BLaER1 (cell line): Measurements from ENCODE around the gene SEPTIN1.

ENCODE experiments used
- H3K27ac ChIP-seq: shearing (Covaris generic); formaldehyde crosslinking; 2 replicates; pipeline ENCODE4 v1.8.1; 2022
- H3K27me3 ChIP-seq: shearing (Covaris generic); formaldehyde crosslinking; 2 replicates; pipeline ENCODE4 v1.8.1; 2022
- H3K36me3 ChIP-seq: shearing (Covaris generic); formaldehyde crosslinking; 2 replicates; pipeline ENCODE4 v1.8.1; 2022
- H3K4me1 ChIP-seq: shearing (Covaris generic); formaldehyde crosslinking; 2 replicates; pipeline ENCODE4 v1.8.1; 2022
- H3K4me2 ChIP-seq: shearing (Covaris generic); formaldehyde crosslinking; 2 replicates; pipeline ENCODE4 v1.8.1; 2022
- H3K4me3 ChIP-seq: shearing (Covaris generic); formaldehyde crosslinking; 2 replicates; pipeline ENCODE4 v1.8.1; 2022
- H3K9ac ChIP-seq: shearing (Covaris generic); formaldehyde crosslinking; 2 replicates; pipeline ENCODE4 v1.8.1; 2022
- H3K9me3 ChIP-seq: shearing (Covaris generic); formaldehyde crosslinking; 2 replicates; pipeline ENCODE4 v1.8.1; 2022
- H4K20me1 ChIP-seq: shearing (Covaris generic); formaldehyde crosslinking; 2 replicates; pipeline ENCODE4 v1.8.1; 2022
- Cebpa-rat ChIP-seq: shearing (Covaris generic); IDR thresholded peaks from 2 replicates; pipeline ENCODE4 v1.8.1; 2022

Gene SEPTIN1

GRCh38 chr16:30377050-30377811 lies 5.1 kb downstream of the SEPTIN1 start:
- Histone ChIP-seq H3K4me2 (peak overlapping the region; percentile 92), H3K4me3 (peak overlapping the region; percentile 75), H4K20me1 (no peaks in the 10 kb centered on the region), H3K9ac (peak overlapping the region; percentile 90), H3K9me3 (no peaks in the 10 kb centered on the region), H3K36me3 (no peaks in the 10 kb centered on the region), H3K4me1 (peaks cover 64% of the 10 kb centered on the region), H3K27ac (peak overlapping the region; percentile 98), H3K27me3 (no peaks in the 10 kb centered on the region)
- TF ChIP-seq Cebpa-rat, result no peak

GRCh38 chr16:30376461-30376902 lies 5.9 kb downstream of the SEPTIN1 start:
- H3K4me1 ChIP-seq, result peaks cover 64% of the 10 kb centered on the region
- peak overlapping the region; percentile 92 for H3K4me2 ChIP-seq

DNA sequence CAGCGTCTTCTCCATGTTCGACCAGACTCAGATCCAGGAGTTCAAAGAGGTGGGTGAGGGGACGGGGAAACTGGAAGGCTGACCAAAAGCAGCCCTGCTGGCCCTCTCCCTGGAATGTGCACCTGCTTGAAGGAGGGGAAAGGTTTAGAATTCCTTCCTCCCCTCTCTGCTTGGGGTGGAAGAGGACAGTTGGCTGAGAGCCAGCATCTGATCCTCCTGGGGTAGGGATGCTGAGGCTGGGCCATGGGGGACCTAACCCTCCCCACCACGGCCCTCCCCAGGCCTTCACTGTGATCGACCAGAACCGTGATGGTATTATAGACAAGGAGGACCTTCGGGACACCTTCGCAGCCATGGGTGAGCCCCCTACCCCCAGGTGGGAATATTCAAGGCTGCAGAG lies 6.5 kb downstream of the SEPTIN1 start:
- Histone ChIP-seq H3K27ac (no peak overlapping the region), H3K4me1 (peaks cover 62% of the 10 kb centered on the region)

More at GRCh38 chr16:30376461-30376902, 5.9 kb downstream of the SEPTIN1 start:
- Histone ChIP-seq H3K27ac (peak overlapping the region; percentile 98), H3K9me3 (no peaks in the 10 kb centered on the region), H3K4me3 (no peak overlapping the region), H4K20me1 (no peaks in the 10 kb centered on the region), H3K36me3 (no peaks in the 10 kb centered on the region), H3K9ac (no peak overlapping the region; the same call in 1 of the 2 replicates), H3K27me3 (no peaks in the 10 kb centered on the region)
- TF ChIP-seq Cebpa-rat, result no peak

DNA sequence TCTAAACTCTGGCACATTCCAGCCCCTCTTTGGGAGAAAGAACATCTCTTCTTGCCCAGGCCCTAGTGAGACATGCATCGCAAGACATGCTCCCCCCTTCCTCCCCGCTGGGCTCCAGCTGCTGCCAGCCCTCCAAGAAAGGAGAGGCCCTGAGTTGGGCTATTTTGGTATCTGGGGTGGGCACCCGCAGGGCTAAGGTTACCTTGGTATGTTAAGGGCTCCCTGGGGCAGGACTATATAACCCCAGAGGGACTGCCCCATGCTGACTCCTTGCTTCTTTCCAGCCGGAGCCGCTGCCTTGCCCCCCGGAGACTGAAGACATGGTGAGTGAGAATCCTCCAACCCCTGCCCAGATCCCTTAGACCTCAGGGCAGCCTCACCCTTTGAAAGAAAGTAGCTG lies 7.8 kb downstream of the SEPTIN1 start, which contains the start of gene MYL11:
MYL11 (plus strand) TSS at position 265 of the 400 bp plus-strand sequence; CDS start at position 321, 56 bp downstream.
- peaks cover 2% of the 10 kb centered on the region for H4K20me1 ChIP-seq
- no peaks in the 10 kb centered on the region for H3K36me3 ChIP-seq
- H3K27ac ChIP-seq, result peak within 1 kb of the TSS; percentile 1; the same call in 1 of the 2 replicates
- H3K27me3 ChIP-seq, result no peaks in the 10 kb centered on the region
- no peak for TF ChIP-seq Cebpa-rat
- H3K9me3 ChIP-seq, result no peaks in the 10 kb centered on the region
- peaks cover 48% of the 10 kb centered on the region for H3K4me1 ChIP-seq
- H3K4me3 ChIP-seq, result no peak within 1 kb of the TSS
- peak within 1 kb of the TSS; percentile 21; the same call in 1 of the 2 replicates for H3K9ac ChIP-seq
- peak within 1 kb of the TSS; percentile 38 for H3K4me2 ChIP-seq

More for the DNA sequence above, 6.5 kb downstream of the SEPTIN1 start:
- Histone ChIP-seq H4K20me1 (no peaks in the 10 kb centered on the region), H3K27me3 (no peaks in the 10 kb centered on the region), H3K36me3 (no peaks in the 10 kb centered on the region), H3K4me3 (no peak overlapping the region), H3K9ac (no peak overlapping the region), H3K9me3 (no peaks in the 10 kb centered on the region), H3K4me2 (no peak overlapping the region)
- TF ChIP-seq Cebpa-rat, result no peak

DNA sequence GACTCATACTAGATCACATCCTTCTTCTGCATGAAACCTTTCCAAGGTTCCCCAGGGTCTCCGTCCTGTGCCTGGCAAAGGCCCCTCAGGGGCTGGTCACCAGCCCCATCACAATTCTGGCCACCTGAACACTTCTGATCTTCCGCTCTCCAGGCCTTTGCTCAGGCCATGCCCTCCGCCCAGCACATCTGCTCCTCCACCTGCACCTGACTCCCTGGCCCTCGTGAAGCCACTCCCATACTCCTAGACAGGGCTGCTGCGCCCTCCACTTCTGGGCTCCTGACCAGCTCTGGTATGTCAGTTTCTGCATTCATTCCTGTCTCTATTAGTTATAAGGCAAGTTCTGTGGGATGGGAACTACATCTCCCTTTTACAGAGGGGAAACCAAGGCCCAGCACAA lies 9.6 kb downstream of the SEPTIN1 start:
- Histone ChIP-seq H3K27me3 (no peaks in the 10 kb centered on the region), H3K9me3 (no peaks in the 10 kb centered on the region), H3K4me2 (no peak overlapping the region), H3K4me3 (no peak overlapping the region), H3K9ac (no peak overlapping the region), H3K27ac (peak overlapping the region; percentile 76), H3K4me1 (peaks cover 57% of the 10 kb centered on the region), H4K20me1 (peaks cover 20% of the 10 kb centered on the region), H3K36me3 (peaks cover under 1% of the 10 kb centered on the region; the same call in 1 of the 2 replicates)
- no peak for TF ChIP-seq Cebpa-rat

DNA sequence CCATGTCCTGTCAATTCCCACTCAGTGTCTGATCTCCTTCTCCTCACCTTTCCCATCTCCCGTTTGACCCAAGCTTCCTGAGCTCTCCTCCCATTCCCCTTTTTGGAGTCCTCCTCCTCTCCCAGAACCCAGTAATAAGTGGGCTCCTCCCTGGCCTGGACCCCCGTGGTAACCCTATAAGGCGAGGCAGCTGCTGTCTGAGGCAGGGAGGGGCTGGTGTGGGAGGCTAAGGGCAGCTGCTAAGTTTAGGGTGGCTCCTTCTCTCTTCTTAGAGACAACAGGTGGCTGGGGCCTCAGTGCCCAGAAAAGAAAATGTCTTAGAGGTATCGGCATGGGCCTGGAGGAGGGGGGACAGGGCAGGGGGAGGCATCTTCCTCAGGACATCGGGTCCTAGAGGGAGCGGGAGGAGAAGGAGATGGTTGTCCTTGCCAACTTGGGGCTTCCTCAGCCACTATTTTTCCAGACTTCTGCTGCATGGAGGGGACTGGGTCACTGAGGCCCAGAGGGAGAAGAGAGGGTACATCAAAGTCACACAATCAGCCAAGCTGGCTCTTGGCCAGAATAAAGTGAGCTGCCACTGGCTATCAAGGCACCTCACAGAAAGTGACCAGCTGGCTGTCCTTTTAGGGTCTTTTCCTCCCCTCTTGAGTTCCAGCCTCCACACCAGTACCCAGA lies 10.2 kb downstream of the SEPTIN1 start:
- Histone ChIP-seq H3K27ac (peak overlapping the region; percentile 76), H3K4me1 (peaks cover 58% of the 10 kb centered on the region), H3K36me3 (peaks cover 6% of the 10 kb centered on the region; the same call in 1 of the 2 replicates), H3K9me3 (no peaks in the 10 kb centered on the region), H3K4me2 (peak overlapping the region; percentile 89), H3K27me3 (no peaks in the 10 kb centered on the region), H3K4me3 (no peak overlapping the region), H4K20me1 (peaks cover 26% of the 10 kb centered on the region), H3K9ac (peak overlapping the region; percentile 26; the same call in 1 of the 2 replicates)
- TF ChIP-seq Cebpa-rat, result no peak

- no peak for TF ChIP-seq Cebpa-rat
- no peaks in the 10 kb centered on the region for H3K27me3 ChIP-seq
- peak overlapping the region; percentile 74 for H3K9ac ChIP-seq
- H3K4me3 ChIP-seq, result peak overlapping the region; percentile 66
- H3K4me2 ChIP-seq, result peak overlapping the region; percentile 89
- peak overlapping the region; percentile 76 for H3K27ac ChIP-seq
- H3K9me3 ChIP-seq, result no peaks in the 10 kb centered on the region
- H4K20me1 ChIP-seq, result peaks cover 34% of the 10 kb centered on the region
- H3K4me1 ChIP-seq, result peaks cover 58% of the 10 kb centered on the region
- peaks cover 12% of the 10 kb centered on the region for H3K36me3 ChIP-seq
These were observed 11.0 kb downstream of the SEPTIN1 start for GRCh38 chr16:30371248-30371816.

DNA sequence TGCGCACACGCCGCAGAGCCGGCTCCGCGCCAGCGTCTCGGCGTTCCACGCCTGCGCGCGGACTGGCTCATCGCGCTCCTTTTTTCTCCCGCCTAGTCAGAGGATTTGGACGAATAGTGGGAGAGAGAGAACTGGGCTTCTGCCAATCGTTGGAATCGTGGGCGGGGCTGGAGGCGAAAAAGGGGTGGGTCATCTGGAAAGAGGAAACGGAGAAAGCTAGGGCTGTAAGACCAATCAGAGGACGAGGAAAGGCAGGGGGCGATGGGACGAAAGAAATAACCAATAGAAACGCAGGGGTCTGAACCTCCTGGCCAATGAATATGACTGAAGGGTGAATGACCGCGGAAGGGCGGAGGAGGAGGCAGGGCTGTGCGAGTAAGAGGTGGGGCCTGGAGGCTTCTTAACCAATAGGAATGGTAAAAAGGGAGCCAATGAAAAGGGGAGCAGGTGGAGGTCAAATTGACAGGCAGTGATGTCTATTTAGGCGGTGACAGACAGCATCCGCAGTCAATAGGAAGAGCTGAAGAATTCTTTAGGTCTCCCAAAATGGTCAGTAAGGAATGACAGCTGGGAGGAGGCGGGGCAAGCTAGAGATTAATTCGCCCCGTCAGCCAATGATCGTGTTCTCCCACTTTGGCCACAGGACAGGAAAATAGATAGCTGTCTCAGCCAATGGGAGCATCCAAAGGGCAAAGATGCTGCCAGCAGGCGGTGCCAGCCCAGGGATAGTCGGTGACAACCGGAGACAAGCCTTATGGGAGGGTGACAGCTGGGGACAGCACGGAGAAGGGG lies 11.7 kb downstream of the SEPTIN1 start, which contains the start of gene TBC1D10B:
TBC1D10B (minus strand) TSS at position 39 of the 792 bp plus-strand sequence. CDS start 311 bp downstream, outside the sequence.
- no peaks in the 10 kb centered on the region for H3K27me3 ChIP-seq
- peaks cover 19% of the 10 kb centered on the region for H3K36me3 ChIP-seq
- peak within 1 kb of the TSS; percentile 99 for H3K4me2 ChIP-seq
- H3K9ac ChIP-seq, result peak within 1 kb of the TSS; percentile 90
- peak within 1 kb of the TSS; percentile 88 for H3K4me3 ChIP-seq
- H3K9me3 ChIP-seq, result no peaks in the 10 kb centered on the region
- peaks cover 41% of the 10 kb centered on the region for H4K20me1 ChIP-seq
- TF ChIP-seq Cebpa-rat, result no peak
- peak within 1 kb of the TSS; percentile 82 for H3K27ac ChIP-seq
- peaks cover 64% of the 10 kb centered on the region for H3K4me1 ChIP-seq

- peak overlapping the region; percentile 90 for H3K9ac ChIP-seq
- peak overlapping the region; percentile 88 for H3K4me3 ChIP-seq
- peak overlapping the region; percentile 82 for H3K27ac ChIP-seq
- peaks cover 64% of the 10 kb centered on the region for H3K4me1 ChIP-seq
- H3K9me3 ChIP-seq, result no peaks in the 10 kb centered on the region
- no peak for TF ChIP-seq Cebpa-rat
- H3K27me3 ChIP-seq, result no peaks in the 10 kb centered on the region
- peaks cover 48% of the 10 kb centered on the region for H4K20me1 ChIP-seq
- H3K4me2 ChIP-seq, result peak overlapping the region; percentile 99
- H3K36me3 ChIP-seq, result peaks cover 26% of the 10 kb centered on the region
These were observed 12.4 kb downstream of the SEPTIN1 start for GRCh38 chr16:30369938-30370455.
